ENCODE data around the gene NEURL1B. TPM values are rescaled to one million over a fixed set of nuclear protein-coding genes. Genes with fewer than 3 reads are reported as not detected.
A peak's percentile ranks its signal among the peaks of the same experiment; 100 is the strongest.

Gene NEURL1B
- total RNA-seq, 4 donors from 2014 or later: 10.3 to 86.5 (median 17.8) TPM

DNA sequence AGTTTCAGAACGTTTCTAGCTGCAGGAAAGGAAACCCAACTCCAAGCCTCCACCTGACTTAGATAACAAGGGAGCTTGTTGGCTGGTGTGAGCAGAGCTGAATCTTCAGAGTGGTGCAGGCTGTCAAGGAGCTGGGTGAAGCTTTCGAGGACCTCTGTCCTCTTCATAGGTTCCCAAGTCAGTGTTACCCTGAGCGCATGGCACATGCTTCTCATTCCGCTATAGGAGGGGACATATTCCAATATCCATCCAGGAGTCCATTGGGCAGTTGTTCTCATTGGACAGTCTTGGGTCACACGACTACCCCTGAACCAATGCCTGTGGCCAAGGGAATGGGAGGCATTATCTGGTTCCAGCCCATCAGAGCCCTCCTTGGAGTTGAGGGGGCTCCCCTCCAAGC lies 79.6 kb downstream of the NEURL1B start:
- ATAC-seq (ENCODE audit: low FRiP score): no peak
- TF ChIP-seq, protein P1, sequence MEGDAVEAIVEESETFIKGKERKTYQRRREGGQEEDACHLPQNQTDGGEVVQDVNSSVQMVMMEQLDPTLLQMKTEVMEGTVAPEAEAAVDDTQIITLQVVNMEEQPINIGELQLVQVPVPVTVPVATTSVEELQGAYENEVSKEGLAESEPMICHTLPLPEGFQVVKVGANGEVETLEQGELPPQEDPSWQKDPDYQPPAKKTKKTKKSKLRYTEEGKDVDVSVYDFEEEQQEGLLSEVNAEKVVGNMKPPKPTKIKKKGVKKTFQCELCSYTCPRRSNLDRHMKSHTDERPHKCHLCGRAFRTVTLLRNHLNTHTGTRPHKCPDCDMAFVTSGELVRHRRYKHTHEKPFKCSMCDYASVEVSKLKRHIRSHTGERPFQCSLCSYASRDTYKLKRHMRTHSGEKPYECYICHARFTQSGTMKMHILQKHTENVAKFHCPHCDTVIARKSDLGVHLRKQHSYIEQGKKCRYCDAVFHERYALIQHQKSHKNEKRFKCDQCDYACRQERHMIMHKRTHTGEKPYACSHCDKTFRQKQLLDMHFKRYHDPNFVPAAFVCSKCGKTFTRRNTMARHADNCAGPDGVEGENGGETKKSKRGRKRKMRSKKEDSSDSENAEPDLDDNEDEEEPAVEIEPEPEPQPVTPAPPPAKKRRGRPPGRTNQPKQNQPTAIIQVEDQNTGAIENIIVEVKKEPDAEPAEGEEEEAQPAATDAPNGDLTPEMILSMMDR (IDR thresholded peaks at IDR 0.05): no peak
- no peak for DNase-seq (ENCODE audit: low spot score)

DNA sequence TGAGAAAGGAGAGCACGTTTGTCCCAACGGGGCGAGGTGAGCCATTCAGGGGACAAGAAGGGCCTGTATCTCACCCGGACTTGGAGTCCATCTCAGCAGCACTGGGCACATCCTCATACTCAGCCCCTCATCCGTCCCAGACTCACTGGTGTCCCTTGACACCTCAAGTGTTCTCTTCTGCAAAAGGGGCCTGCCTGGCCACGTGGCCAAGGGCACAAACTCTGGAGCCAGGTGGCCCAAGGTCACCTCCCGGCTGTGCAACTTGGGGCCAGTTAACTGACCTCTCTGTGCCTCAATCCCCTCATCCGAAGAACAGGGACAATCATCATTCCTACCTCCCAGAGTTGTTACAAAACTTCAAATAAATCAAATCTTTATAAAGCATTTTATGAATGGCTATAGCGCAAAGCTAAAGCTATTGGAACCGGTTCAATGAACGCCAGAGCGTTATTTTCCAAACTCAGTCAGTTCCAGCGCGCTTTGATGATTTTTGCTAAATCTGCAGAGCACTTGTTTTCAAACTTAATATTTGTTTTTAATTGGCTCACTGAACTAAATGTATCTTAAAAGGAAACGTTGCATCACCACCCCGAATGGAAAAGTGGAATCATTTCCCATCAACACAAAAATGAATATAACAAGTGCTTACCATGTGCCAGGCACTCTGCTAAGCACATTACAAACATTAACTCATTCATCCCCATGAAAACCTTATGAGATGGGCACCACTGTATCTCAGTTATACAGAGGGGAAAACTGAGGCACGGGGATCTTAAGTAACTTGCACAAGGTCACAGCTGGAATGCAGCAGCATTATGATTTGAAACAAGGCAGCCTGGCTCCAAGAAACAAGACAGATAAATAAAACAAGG lies 80.6 kb downstream of the NEURL1B start:
- ATAC-seq (ENCODE audit: low FRiP score) (peak; percentile 10), DNase-seq (ENCODE audit: low spot score) (no peak)
- TF ChIP-seq, protein P1 (IDR thresholded peaks at IDR 0.05): no peak

DNA sequence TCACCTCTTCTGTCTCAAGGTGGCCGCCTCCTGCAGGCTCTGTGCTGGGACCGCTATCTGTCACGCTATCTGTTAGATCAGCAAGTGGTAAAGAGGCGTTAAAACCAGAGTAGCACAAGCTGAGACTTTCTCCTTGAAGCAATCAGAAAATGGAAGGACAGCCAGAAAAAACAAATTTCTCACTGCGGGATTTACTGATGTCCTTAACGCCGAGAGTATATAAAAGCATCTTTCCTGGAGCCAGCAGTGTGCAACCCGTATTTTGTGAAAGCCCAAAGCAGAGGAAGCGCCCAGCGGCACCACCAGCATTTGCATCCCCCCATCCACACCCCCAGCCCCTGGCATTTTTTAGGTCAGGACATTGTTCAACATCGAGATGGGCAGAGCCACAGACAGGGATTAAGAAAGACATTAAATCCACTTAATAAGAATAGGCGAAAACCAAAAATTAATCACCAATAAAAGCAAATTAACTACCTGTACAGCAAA lies 81.3 kb downstream of the NEURL1B start:
- DNase-seq (ENCODE audit: low spot score) (no peak), ATAC-seq (ENCODE audit: low FRiP score) (no peak)
- TF ChIP-seq, protein P1 (IDR thresholded peaks at IDR 0.05): no peak

DNA sequence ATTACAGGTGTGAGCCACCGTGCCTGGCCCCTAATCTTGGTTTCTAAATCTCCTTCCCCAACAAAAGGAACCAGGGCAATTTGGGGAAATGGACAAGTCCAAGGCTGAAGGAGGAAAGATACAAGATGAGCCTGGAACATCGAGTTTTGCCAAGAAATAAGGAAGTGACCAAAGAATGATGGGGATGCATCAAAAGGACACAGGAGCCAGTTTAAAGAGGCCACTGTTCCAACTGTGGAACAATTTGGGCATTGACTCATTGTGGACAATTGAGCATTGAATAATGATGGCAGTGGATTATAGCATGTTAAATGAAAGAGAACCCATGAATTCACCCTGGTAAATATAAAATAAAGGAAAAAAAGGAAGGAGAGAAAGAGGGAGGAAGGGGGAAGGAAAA lies 82.4 kb downstream of the NEURL1B start:
- no peak for ATAC-seq (ENCODE audit: low FRiP score)
- no peak for DNase-seq (ENCODE audit: low spot score)
- TF ChIP-seq, protein P1 (IDR thresholded peaks at IDR 0.05): no peak

DNA sequence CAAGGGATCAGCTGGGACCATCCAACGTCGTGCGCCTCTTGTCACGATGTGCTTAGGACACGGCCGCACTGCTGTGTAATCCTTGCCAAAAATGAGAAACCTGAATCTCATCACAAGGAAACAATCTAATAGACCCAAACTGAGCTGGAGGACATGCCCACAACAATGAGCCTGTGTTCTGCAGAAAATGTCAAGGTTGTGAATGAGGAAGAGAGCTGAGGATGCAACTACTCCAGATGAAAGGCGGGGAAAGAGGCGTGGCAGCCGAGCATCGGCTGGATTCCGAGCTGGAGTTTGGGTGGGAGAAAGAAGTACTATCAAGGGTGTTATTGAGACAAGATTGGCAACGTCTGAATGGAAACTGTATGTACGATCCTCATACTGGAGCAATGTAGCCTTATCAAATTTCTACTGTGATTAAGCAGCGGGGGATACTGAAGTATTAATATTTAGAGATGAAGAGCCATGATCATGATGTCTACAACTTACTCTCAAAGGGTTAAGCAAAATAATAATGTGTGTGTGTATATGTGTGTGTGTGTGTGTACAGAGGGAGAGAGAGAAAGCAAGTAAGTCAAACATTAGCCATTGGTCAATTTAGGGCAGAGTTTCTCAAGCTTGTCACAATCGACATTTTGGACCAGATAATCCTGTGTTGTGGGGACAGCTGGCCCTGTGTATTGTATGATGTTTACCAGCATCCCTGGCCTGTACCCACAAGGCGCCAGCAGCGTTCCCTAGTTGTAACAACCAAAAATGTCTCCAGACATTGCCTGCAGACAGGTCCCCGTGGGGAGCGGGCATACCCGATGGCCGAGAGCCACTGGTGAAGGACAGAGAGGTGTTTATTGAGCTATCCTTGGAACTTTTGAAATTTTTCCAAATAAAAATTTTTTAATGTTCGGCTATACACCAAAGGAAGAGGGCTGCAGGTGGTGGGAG lies 83.5 kb downstream of the NEURL1B start:
- ATAC-seq (ENCODE audit: low FRiP score) (no peak), DNase-seq (ENCODE audit: low spot score) (no peak)
- TF ChIP-seq, protein P1 (IDR thresholded peaks at IDR 0.05): no peak

DNA sequence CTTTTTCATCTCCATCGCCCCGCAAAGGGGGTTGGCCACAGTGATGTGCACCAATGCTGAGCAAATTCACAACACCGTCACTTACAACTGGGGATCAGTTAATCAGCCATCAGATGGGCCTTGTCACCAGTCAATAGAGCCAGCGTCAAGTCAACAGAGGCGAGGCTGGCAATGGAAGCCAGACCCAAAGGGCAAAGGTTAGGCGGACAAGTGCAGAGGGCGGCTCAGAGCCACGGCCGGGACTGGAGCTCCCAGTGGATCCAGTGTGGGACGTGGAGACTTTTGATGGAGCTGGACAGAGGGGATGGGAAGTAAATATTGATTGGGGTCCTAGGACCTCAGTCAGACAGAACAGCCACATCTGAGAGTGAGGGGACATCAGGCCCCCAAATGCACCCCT lies 84.2 kb downstream of the NEURL1B start:
- TF ChIP-seq, protein P1 (IDR thresholded peaks at IDR 0.05): no peak
- DNase-seq (ENCODE audit: low spot score) (no peak), ATAC-seq (ENCODE audit: low FRiP score) (no peak)

Measured in omental fat pad (tissue), 4 donors.